Skeletal muscle cell (primary cell): Measurements from ENCODE around the gene SECISBP2.
"Not testable (repeated sequence)": the region's sequence is repeated elsewhere in the genome, so short reads cannot be mapped to it uniquely, and the experiment has no call there.

Experiments used
- DNase-seq: peaks from one replicate; pipeline ENCODE4 v3.0.0-alpha.2; 2010; ENCODE audit warnings: low read depth
- H3K4me3 ChIP-seq: 2 replicates; pipeline ENCODE4 v1.5.1; 2011; ENCODE audit warnings: low read depth, mild to moderate bottlenecking, control low read depth, low read length, moderate library complexity

Gene SECISBP2

DNA sequence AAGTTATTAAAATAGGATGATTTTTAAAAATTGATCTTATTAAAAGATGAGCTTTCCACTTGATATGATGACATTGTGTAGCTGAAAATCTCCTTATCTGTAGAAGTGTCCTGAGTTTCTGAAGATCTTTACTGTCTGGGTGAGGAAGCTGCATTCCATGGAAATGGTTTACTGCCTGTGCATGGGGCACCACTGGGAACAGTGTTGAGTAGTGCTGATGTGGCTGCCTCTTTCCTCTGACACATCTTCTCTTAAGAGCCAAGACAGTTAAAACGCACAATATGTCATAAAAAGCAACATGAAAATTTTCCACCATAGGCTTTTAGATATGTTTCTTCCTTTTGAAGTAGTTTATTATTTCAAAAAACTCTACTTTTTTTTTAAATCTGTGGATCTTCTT lies 24.6 kb downstream of the SECISBP2 start:
- H3K4me3 ChIP-seq: no peak overlapping the region
- DNase-seq: no peak

DNA sequence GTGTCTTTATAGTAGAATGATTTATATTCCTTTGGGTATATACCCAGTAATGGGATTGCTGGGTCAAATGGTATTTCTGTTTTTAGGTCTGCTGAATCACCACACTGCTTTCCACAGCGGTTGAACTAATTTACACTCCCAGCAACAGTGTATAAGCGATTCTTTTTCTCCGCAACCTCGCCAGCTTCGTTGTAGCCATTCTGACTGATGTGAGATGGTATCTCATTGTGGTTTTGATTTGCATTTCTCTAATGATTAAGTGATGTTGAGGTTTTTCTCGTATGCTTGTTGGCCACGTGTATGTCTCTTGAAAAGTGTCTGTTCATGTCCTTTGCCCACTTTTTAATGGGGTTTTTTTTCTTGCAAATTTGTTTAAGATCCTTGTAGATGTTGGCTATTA lies 25.5 kb downstream of the SECISBP2 start:
- DNase-seq, H3K4me3 ChIP-seq: not testable (repeated sequence)

DNA sequence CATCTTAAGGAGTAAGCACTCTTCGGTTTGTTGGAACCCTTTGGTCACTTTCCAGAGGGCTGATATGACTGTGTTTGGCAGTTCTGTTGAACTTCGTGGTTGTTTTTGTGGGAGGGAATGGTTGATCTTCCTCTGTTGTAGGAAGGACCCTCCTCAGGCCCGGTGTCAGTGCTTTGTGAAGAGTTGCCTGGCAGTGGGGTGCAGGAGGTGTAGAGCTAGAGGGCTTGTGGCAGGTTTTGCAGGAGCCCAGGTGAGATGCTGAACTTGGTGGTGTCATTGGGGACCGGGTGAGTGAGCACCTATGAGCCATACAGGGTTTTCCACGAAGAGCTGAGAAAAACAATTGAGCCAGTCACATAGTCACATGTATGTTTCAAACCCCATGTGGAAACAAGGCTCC lies 27.2 kb downstream of the SECISBP2 start:
- DNase-seq: no peak
- H3K4me3 ChIP-seq: no peak overlapping the region

GRCh38 chr9:89346696-89347095 lies 28.4 kb downstream of the SECISBP2 start:
- no peak for DNase-seq
- no peak overlapping the region for H3K4me3 ChIP-seq

DNA sequence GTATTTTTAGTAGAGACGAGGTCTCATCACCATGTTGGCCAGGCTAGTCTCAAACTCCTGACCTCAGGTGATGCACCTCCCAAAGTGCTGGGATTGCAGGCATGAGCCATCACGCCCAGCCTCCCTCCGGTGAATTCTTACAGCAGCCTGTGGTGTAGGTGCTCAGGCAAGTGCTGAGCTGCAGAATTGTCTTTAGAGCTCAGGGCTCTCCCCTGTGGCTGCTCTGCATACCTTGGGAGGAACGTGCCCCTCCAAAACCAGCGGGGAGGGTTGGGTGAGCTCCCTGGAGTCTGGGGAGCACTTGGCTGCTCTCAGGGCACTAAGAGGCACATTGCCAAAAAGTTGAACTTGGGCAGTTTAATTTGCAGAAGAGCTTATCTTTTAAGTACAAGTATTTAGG lies 29.4 kb downstream of the SECISBP2 start:
- DNase-seq: no peak

DNA sequence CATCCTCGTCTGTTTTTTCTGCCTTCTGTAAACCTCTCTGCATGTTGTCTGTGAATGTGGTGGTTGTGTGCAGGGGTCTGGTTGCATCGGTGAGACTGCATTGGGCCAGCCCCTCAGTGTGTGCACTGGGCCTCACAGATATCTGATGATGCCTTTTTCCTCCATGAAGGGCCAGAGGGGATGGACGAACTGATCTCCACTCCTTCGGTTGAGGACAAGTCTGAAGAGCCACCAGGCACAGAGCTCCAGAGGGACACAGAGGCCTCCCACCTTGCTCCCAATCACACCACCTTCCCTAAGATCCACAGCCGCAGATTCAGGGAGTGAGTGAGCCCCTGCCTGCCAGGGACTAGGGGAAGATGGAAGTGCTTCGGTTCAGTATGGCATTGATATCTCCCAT lies 31.3 kb downstream of the SECISBP2 start:
- no peak for DNase-seq
- H3K4me3 ChIP-seq: no peak overlapping the region

More for the DNA sequence above, 29.4 kb downstream of the SECISBP2 start:
- H3K4me3 ChIP-seq: no peak overlapping the region

DNA sequence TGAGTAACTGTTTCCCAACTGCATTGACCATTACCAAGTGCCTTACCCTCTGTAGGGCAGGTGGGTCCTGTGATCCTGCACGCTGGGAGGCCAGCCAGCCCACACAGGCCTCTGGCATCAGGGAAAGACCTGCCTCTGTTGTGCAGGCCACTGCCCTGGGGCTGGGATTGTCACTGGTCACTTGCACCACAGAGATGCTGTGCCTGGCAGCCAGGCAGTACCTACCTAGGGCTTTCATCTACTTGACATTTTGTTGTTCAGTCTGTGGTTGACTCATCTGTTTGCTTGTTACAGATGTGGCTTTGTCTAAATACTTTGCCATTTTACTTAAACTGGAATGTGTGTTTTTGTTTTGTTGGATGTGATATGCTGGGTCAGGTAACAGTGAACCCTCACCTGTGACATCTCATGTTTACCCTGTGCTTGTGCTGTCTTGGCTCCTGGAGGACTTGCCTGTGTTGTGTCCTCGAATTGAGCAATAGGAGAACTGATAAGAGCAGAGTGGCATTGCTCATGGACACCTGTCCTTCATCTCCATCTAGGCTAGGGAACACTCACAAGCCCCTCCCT lies 32.8 kb downstream of the SECISBP2 start:
- DNase-seq: no peak
- no peak overlapping the region for H3K4me3 ChIP-seq

DNA sequence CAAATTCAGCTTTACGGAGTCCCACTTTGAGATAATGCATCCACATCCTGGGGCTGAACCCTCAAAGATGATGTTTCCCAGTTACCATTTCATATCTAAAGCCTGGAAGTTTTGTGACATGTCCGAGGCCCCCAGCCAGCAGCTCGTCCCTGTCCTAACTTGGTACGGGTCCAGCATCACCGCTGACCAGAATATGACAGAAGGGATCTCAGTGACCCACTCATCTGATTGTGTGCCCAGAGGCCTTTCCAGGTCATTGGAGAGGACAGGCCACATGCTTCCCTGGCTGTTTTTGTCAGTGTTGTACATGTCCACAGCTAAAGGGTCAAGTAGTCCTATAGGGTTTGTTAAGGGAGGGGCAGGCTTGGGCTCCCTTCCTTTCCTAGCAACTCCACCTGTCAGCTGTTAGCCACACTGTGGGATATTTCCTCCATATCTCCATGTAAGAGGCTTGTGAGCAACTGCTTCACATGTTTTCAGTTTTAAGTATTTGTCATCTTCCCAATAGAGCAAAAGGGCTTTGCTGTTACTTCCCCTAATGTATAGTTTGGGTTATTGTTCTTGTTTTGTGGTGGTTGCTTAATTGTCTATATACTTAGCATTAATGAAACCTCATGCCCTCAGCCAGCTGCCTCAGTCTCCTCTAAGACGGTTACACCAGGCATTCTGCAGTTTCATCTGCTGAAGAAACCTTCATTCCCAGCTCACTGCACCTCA lies 33.4 kb downstream of the SECISBP2 start:
- no peak for DNase-seq
- no peak overlapping the region for H3K4me3 ChIP-seq

DNA sequence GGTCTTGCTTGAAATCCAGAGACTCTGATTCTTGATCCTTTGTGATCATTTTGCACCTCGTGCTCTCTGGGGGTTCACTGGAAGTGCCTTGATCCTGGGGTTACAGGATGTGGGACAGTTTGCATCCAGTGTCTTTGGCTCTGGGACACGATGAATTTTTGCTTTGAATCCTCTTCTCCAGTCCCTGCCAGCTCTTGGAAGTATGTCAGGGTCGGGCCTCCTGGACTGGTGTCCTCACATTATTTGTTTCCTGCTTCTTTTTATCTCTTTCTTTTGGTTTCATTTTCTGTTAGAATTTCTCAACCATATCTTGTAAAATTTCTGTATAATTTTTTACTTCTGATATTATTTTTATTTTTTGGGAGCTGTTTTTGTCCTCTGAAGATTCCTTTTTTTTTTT lies 34.2 kb downstream of the SECISBP2 start:
- no peak overlapping the region for H3K4me3 ChIP-seq

DNA sequence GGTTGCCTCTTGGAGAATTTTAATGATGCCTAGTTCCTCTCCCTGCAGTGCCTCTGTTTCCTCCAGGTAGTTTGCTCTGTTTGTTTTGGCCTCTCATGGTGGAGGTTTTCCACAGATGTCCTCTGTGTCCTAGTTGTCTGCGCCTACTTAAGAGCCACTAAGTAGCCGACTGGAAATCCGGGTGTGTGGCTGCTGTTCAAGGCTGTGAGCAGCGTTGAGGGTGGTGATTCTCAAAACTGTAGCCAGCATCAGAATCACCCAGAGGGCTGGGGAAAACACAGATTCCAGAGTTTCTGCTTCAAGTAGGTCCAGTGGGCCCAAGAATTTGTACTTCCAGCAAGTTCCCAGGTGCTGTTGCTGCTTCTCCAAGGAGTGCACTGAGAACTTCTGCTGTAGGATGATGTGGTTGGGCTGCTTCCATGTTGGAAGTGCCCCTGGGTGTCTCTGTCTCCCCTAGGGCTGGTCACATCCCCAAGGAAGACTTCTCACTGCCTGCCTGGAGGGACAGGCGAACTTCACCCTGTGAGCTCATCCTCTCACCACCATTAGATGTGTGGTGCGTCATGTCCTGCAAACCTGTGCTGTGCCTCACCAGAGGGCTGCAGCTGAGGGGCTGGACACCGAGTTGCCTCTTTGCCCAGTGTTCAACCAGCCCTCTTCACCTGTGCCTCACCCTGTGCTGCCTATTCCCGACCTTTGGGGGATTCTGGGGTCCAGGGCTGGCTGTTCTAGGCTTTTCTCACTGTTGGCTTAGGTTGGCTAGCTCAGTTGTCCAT lies 34.8 kb downstream of the SECISBP2 start:
- no peak overlapping the region for H3K4me3 ChIP-seq

More for the DNA sequence above, 34.2 kb downstream of the SECISBP2 start:
- DNase-seq: no peak

GRCh38 chr9:89353989-89354388 lies 35.7 kb downstream of the SECISBP2 start:
- no peak overlapping the region for H3K4me3 ChIP-seq
- DNase-seq: no peak

More for the DNA sequence above, 34.8 kb downstream of the SECISBP2 start:
- DNase-seq: no peak

DNA sequence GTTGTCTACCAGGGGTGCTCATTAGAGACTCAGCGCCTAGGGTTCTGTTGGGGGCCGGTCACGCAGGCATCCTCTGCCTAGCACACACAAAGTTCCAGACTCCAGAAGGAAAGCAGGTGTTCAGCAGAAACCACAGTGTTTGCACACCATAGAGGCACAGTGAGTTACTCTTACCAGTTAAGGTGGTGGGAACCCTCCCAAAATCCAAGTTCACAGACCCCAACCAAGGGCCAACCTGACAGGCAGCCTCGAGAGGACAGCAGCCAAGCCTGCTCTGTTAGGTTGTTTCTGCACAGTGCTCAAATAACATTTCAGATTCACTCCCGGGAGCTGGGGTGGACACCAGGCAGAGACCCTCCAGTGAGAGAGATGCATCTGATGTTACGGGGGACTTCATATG lies 36.2 kb downstream of the SECISBP2 start:
- no peak for DNase-seq
- no peak overlapping the region for H3K4me3 ChIP-seq

DNA sequence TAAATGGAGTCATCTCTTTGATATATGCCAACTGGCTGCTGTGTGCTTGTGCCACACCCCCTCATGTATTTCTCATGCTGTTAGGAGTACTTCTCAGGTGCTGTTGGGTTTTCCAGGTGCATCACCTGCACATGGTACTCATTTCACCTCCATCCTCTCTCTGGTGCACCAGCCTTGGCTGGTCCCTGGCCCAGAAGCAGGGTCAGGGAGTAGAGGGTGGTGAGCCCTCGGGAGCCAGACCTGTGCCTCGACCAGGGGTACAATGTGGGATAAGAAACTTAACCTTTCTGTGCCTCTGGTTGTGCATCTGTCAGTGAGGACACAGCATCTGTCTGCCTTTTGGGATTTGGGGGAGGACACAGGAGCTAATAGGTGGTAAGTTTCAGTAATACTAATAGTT lies 38.5 kb downstream of the SECISBP2 start:
- H3K4me3 ChIP-seq: no peak overlapping the region
- DNase-seq: no peak

DNA sequence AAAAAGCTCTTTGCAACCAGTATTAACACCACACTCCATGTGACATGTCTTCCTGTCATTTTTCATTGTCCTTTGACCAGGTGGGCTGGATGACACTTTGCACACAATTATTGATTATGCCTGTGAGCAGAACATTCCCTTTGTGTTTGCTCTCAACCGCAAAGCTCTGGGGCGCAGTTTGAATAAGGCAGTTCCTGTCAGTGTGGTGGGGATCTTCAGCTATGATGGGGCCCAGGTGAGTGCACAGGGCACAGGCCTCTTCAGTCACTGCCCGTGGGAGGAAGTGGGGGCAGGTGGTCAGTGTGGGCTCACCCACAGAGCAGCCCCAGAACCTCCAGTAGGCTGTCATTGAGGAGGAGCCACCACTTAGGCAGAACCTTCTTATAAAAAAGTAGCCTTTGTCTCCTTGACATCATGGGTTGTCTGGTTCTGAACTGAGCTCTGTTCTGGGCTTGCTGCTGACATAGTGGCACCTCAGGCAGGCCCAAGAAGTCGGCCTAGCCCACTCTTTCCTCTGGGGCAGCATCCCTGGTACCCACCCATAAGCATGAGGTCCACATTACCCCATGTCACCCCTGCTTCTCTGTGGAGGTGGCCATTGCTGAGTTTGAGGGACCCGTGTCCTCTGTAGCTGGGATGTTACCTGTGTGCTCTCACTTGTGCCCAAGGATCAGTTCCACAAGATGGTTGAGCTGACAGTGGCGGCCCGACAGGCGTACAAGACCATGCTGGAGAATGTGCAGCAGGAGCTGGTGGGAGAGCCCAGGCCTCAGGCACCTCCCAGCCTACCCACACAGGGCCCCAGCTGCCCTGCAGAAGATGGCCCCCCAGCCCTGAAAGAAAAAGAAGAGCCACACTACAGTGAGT lies 39.3 kb downstream of the SECISBP2 start:
- H3K4me3 ChIP-seq: no peak overlapping the region
- DNase-seq: no peak

- no peak for DNase-seq
- H3K4me3 ChIP-seq: no peak overlapping the region
These were observed 40.1 kb downstream of the SECISBP2 start for GRCh38 chr9:89358376-89358916.

DNA sequence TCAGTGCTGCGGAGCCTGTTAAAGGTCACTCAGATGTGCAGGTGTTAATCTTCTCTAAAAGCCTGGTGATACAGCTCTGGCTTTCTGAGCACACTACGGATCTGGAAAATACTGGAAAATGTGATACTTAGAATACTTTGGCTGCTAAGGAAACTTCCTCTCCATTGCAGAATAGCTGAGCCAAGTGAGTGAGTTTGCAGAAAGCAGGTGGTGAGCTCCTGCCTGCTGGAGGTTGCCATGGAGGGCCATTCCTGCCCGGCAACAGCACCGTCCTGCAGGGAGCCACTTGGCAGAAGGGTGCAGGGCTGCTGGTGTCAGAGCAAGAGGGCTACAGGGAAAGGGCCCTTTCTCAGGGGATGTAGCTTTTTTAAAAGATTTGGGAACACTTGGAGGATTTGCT lies 40.7 kb downstream of the SECISBP2 start:
- H3K4me3 ChIP-seq: no peak overlapping the region
- DNase-seq: no peak

GRCh38 chr9:89359751-89360261 lies 41.5 kb downstream of the SECISBP2 start:
- H3K4me3 ChIP-seq: no peak overlapping the region
- no peak for DNase-seq

DNA sequence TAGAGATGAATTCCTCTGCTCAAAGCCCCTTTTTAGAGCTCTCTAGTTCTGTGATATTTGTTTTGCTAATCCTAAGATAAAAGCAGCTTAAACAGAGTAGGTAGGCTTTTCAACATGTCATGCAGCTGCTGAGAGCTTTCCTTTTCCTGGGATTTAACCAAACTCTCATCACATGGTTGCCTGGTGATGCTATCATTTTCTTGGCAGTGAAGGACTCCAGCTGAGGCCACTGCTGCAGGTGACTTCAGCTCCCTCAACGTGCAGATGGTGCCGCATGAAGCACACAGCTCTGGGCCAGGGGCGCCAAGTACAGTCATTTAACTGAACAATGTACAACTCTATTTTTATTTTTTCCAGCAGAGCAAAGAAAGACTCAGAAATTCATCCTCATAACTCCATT lies 42.2 kb downstream of the SECISBP2 start:
- H3K4me3 ChIP-seq: no peak overlapping the region
- no peak for DNase-seq

DNA sequence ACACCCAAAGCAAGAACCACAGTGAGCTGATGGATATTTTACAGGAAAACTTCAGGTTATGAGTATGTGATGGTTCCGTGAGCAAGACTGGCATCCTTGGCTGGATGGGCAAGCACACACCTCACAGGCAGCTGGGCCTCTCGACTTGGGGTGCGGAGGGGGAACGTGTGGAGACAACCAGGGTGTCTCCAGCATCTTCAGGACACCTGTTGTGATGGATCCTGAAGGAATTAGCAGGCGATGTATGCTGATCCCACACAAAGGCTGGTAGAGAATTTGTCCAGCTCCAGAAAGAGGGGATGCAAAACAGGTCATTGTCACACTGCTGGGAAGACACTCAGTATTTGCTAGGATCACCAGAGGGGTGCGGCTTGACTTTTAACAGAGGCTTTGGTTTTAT lies 42.7 kb downstream of the SECISBP2 start:
- no peak for DNase-seq
- H3K4me3 ChIP-seq: no peak overlapping the region
